Measurements from ENCODE around the gene ADARB2. TPM values are rescaled to one million over a fixed set of nuclear protein-coding genes. Genes with fewer than 3 reads are reported as not detected.

ADARB2 gene
- total RNA-seq, 2 donors from 2014 or later: 1.1 to 1.8 TPM

DNA sequence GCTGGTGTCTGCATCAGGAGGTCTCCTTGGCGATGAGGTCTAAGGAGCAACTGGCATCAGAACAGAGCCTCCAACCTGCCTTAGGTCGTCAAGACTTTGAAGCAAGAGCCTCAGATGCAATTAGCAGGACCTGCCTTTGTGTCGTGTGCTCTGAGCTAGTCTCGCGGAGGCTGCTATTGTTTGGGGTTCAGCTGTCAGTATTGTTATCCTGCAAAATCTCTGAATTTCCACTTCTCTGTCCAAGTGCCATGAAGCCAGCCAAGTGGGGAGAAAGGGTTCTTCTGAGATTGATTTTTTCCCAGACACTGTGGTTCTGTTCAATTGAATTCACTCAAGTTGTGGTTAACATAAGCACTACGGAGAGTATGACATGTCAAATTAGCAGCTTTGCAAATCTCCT lies 78.7 kb downstream of the ADARB2 start:
- Histone ChIP-seq H3K27ac (ENCODE audit: low read depth, low read length) (no peak overlapping the region), H3K36me3 (ENCODE audit: control insufficient read depth, insufficient read depth, low read length) (no peaks in the 10 kb centered on the region), H3K9ac (ENCODE audit: extremely low read depth, low read length, poor library complexity, severe bottlenecking) (no peak overlapping the region), H3K4me1 (ENCODE audit: control insufficient read depth, insufficient read depth, low read length) (no peaks in the 10 kb centered on the region), H3K27me3 (ENCODE audit: control insufficient read depth, insufficient read depth, low read length, poor library complexity, severe bottlenecking) (no peaks in the 10 kb centered on the region), H3K4me3 (ENCODE audit: low read length) (no peak overlapping the region), H3K9me3 (ENCODE audit: control insufficient read depth, low read length) (peaks cover 8% of the 10 kb centered on the region)
- no peak for TF ChIP-seq CTCF (conservative IDR thresholded peaks at IDR 0.05)
- peaks cover 4% of the 10 kb centered on the region for H3K27me3 Mint-ChIP-seq (ENCODE audit: insufficient read depth)
- no peak overlapping the region for H3K27ac Mint-ChIP-seq
- H3K9me3 Mint-ChIP-seq: peaks cover 12% of the 10 kb centered on the region
- no peak overlapping the region for H3K4me3 Mint-ChIP-seq
- 71 to 82% methylated on average over 5 to 6 of the region's 6 CpGs for WGBS, 2 experiments (ENCODE audit: insufficient coverage in 1 of 2, insufficient read length in 1 of 2)
- DNase-seq: peak; percentile 40
- no peaks in the 10 kb centered on the region for H3K36me3 Mint-ChIP-seq (ENCODE audit: low read depth)
- no peaks in the 10 kb centered on the region for H3K4me1 Mint-ChIP-seq

GRCh38 chr10:1657479-1657878 lies 79.8 kb downstream of the ADARB2 start:
- H3K4me1 ChIP-seq (ENCODE audit: control insufficient read depth, insufficient read depth, low read length): no peaks in the 10 kb centered on the region
- H3K27ac ChIP-seq (ENCODE audit: low read depth, low read length): no peak overlapping the region
- peak; percentile 53 for DNase-seq
- Mint-ChIP-seq H3K4me3 (no peak overlapping the region), H3K9me3 (peaks cover 12% of the 10 kb centered on the region), H3K27me3 (ENCODE audit: insufficient read depth) (peaks cover 4% of the 10 kb centered on the region), H3K36me3 (ENCODE audit: low read depth) (no peaks in the 10 kb centered on the region), H3K4me1 (no peaks in the 10 kb centered on the region), H3K27ac (no peak overlapping the region)
- WGBS, 2 experiments (ENCODE audit: insufficient coverage in 1 of 2, insufficient read length in 1 of 2): 76 to 86% methylated on average over 7 of the region's 7 CpGs
- no peaks in the 10 kb centered on the region for H3K36me3 ChIP-seq (ENCODE audit: control insufficient read depth, insufficient read depth, low read length)
- H3K27me3 ChIP-seq (ENCODE audit: control insufficient read depth, insufficient read depth, low read length, poor library complexity, severe bottlenecking): no peaks in the 10 kb centered on the region
- no peak for TF ChIP-seq CTCF (conservative IDR thresholded peaks at IDR 0.05)
- no peak overlapping the region for H3K9ac ChIP-seq (ENCODE audit: extremely low read depth, low read length, poor library complexity, severe bottlenecking)
- peaks cover 8% of the 10 kb centered on the region for H3K9me3 ChIP-seq (ENCODE audit: control insufficient read depth, low read length)
- H3K4me3 ChIP-seq (ENCODE audit: low read length): no peak overlapping the region

DNA sequence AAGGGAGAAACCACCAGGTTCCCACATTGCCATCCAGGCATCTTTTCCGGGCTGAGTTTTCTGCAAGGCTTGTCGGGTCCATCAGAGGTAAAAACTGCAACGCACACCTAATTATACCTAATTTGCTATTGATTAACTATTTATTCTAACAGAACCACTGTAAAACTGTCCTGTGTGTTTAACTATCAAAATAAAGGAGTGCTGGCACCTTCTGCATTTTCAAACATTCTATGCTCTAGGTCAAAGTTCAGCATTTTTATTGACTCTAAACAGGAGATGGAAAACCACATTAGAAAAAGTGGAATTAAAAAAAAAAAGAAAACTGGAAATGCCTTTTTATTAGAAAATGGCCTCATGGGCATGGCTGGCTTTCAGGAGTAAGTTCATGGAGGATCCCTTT lies 82.0 kb downstream of the ADARB2 start:
- no peak overlapping the region for H3K27ac ChIP-seq (ENCODE audit: low read depth, low read length)
- no peaks in the 10 kb centered on the region for H3K4me1 ChIP-seq (ENCODE audit: control insufficient read depth, insufficient read depth, low read length)
- no peak overlapping the region for H3K9ac ChIP-seq (ENCODE audit: extremely low read depth, low read length, poor library complexity, severe bottlenecking)
- 89% methylated on average over 3 of the region's 3 CpGs; no CpG with 5 or more reads in 1 of the 2 experiments for WGBS, 2 experiments (ENCODE audit: insufficient coverage in 1 of 2, insufficient read length in 1 of 2)
- no peak overlapping the region for H3K27ac Mint-ChIP-seq
- H3K4me1 Mint-ChIP-seq: no peaks in the 10 kb centered on the region
- peaks cover 2% of the 10 kb centered on the region for H3K27me3 Mint-ChIP-seq (ENCODE audit: insufficient read depth)
- H3K27me3 ChIP-seq (ENCODE audit: control insufficient read depth, insufficient read depth, low read length, poor library complexity, severe bottlenecking): no peaks in the 10 kb centered on the region
- no peak overlapping the region for H3K4me3 Mint-ChIP-seq
- no peak for TF ChIP-seq CTCF (conservative IDR thresholded peaks at IDR 0.05)
- no peak overlapping the region for H3K4me3 ChIP-seq (ENCODE audit: low read length)
- no peaks in the 10 kb centered on the region for H3K36me3 ChIP-seq (ENCODE audit: control insufficient read depth, insufficient read depth, low read length)
- no peak for DNase-seq
- H3K9me3 Mint-ChIP-seq: no peaks in the 10 kb centered on the region
- H3K36me3 Mint-ChIP-seq (ENCODE audit: low read depth): no peaks in the 10 kb centered on the region
- H3K9me3 ChIP-seq (ENCODE audit: control insufficient read depth, low read length): no peaks in the 10 kb centered on the region
